ENCODE measurements around the gene PNMT. TPM values are rescaled to one million over a fixed set of nuclear protein-coding genes. Genes with fewer than 3 reads are reported as not detected.

The PNMT gene
- total RNA-seq, 4 donors from 2014 or later = 0.26 to 8.4 (median 1.3) TPM

GRCh38 chr17:39666601-39667261 lies 1.5 kb upstream of the PNMT start:
- intact Hi-C loops (cut with DNase I) = no loop called here
- Histone ChIP-seq H3K4me3 (peak overlapping the region in 2 of 4 donors; percentile 52 to 69), H3K9me3 (no peaks in the 10 kb centered on the region), H3K27ac (peak overlapping the region in 3 of 4 donors; percentile 56 to 66 (median 65)), H3K4me1 (peaks cover 42 to 85% (median 46%) of the 10 kb centered on the region in 3 donors), H3K36me3 (peaks cover 0 to 15% (median 0%) of the 10 kb centered on the region in 3 donors), H3K27me3 (peaks cover 0 to 67% (median 3%) of the 10 kb centered on the region in 4 donors)
- 65 to 84% methylated on average over 3 to 7 of the region's 11 CpGs for WGBS, 2 donors
- DNase-seq = no peak
- TF ChIP-seq CTCF (IDR thresholded peaks at IDR 0.05) (no peak), POLR2A (IDR thresholded peaks at IDR 0.05) (no peak)

- H3K9me3 ChIP-seq = no peaks in the 10 kb centered on the region
- peak overlapping the region in 3 of 4 donors; percentile 56 to 66 (median 65) for H3K27ac ChIP-seq
- peaks cover 0 to 8% (median 0%) of the 10 kb centered on the region in 3 donors for H3K36me3 ChIP-seq
- peaks cover 43 to 85% (median 44%) of the 10 kb centered on the region in 3 donors for H3K4me1 ChIP-seq
- intact Hi-C loops (cut with DNase I) = no loop called here
- no peak for DNase-seq
- TF ChIP-seq CTCF (IDR thresholded peaks at IDR 0.05) (no peak), POLR2A (IDR thresholded peaks at IDR 0.05) (peak in 1 of 4 donors; percentile 39)
- peak overlapping the region; percentile 32 to 69 (median 46) for H3K4me3 ChIP-seq
- WGBS, 2 donors = 20% methylated on average over 1 of the region's 49 CpGs; no CpG with 5 or more reads in 1 of the 2 donors
- H3K27me3 ChIP-seq = peaks cover 0 to 67% (median 3%) of the 10 kb centered on the region in 4 donors
These were observed 850 bp upstream of the PNMT start for GRCh38 chr17:39667262-39667944.

- Histone ChIP-seq H3K4me1 (peaks cover 32 to 78% (median 44%) of the 10 kb centered on the region in 3 donors), H3K27ac (no peak overlapping the region), H3K36me3 (no peaks in the 10 kb centered on the region), H3K27me3 (peaks cover 0 to 66% (median 3%) of the 10 kb centered on the region in 4 donors), H3K9me3 (no peaks in the 10 kb centered on the region), H3K4me3 (no peak overlapping the region)
- DNase-seq = no peak
- intact Hi-C loops (cut with DNase I) = no loop called here
- WGBS, 2 donors = 93 to 94% methylated on average over 8 of the region's 23 CpGs
- TF ChIP-seq POLR2A (IDR thresholded peaks at IDR 0.05) = no peak
- no peak for TF ChIP-seq CTCF (IDR thresholded peaks at IDR 0.05)
These were observed 1.9 kb downstream of the PNMT start for GRCh38 chr17:39669897-39670735.

- DNase-seq = no peak
- WGBS, 2 donors = 36 to 37% methylated on average over 2 to 3 of the region's 4 CpGs
- Histone ChIP-seq H3K4me1 (peaks cover 38 to 78% (median 50%) of the 10 kb centered on the region in 3 donors), H3K27me3 (peaks cover 0 to 60% (median 3%) of the 10 kb centered on the region in 4 donors), H3K4me3 (no peak overlapping the region), H3K9me3 (no peaks in the 10 kb centered on the region), H3K36me3 (no peaks in the 10 kb centered on the region), H3K27ac (no peak overlapping the region)
- TF ChIP-seq CTCF (IDR thresholded peaks at IDR 0.05) = no peak
- TF ChIP-seq POLR2A (IDR thresholded peaks at IDR 0.05) = no peak
- intact Hi-C loops (cut with DNase I) = no loop called here
These were observed 2.5 kb downstream of the PNMT start for GRCh38 chr17:39670746-39671145.
